Fibroblast of skin of right quadriceps (primary cell): ENCODE results near the gene HMGCLL1.

Source experiments
- DNase-seq: peaks from one replicate; pipeline ENCODE4 v3.0.0-alpha.2; 2013

HMGCLL1 gene

GRCh38 chr6:55578537-55579363 is at the start of gene HMGCLL1:
HMGCLL1 (minus strand) TSS chr6:55579192; CDS start chr6:55579055, 137 bp downstream.
- peak; percentile 8 for DNase-seq

DNA sequence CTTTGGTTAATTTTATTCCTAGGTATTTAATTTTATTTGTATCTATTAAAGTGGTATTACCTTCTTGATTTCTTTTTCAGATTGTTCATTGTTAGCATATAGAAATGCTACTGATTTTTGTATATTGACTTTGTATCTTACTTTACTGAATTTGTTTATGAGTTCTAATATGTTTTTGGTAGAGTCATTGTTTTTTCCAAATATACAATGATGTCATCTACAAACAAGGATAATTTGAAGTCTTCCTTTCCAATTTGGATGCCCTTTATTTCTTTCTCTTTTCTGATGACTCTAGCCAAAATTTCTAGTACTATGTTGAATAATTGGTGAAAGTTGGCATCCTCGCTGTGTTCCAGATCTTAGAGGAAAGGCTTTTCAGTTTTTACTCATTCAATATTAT is 43.0 kb upstream of the HMGCLL1 start:
- no peak for DNase-seq

GRCh38 chr6:55621244-55621643 is 42.3 kb upstream of the HMGCLL1 start:
- no peak for DNase-seq

GRCh38 chr6:55617272-55617671 is 38.3 kb upstream of the HMGCLL1 start:
- peak; percentile 40 for DNase-seq

GRCh38 chr6:55604021-55604420 is 25.0 kb upstream of the HMGCLL1 start:
- DNase-seq: no peak

DNA sequence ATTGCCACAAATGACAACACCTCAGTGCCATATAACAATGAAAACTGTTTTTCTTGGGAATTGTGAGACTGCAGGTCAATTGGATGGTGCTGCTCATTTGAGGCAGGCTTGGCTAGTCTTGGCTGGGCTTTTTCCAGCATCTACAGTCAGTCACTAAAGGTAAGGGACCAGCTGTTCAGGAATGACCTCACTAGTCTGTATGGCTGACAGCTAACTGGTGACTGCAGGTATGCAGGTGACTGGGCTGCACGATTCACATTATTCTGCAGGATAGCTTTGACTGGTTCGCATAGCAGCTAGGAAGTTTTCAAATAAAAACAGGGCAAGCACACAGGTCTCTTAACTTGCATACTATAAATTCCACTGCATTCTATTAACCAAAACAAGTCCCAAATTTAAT is 22.1 kb upstream of the HMGCLL1 start:
- DNase-seq: no peak

DNA sequence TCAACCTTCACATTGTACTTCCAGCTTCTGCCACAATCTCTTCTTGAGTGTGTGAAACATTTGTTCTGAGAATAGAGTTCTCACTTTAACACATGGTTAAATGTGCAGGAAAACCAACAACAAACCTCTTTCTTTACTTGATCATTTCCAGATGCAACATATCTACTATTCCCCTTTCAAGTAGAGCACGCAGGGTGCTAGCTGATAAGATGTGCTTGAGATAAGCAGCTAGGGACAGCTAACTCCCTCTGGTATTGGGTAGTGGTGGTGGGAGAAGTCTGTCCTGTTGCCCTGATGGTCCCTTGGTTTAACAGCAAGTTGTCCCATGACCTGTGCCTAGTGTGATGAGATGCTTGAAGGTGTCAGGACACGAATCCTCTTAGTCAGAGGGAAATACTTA is 15.4 kb upstream of the HMGCLL1 start:
- DNase-seq: no peak

GRCh38 chr6:55584654-55585354 is 5.8 kb upstream of the HMGCLL1 start:
- no peak for DNase-seq

DNA sequence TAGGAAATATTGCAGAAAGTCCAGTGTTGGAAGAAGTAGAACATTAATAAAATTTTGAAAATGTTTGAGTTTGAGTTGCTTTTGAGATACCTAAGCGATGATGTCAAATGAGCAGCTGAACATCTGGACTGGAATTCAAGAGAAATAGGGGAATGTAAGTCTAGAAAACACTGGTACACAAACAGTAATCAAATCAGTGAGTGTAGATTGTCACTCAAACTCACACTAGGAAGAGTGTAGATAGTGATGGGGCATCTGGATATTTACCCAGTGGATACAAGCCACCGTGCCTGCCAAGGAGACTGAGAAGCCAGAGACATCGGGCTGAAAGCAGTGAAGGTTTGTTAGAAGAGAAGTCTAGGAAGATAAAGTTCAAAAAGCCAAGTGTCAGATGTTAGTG is 2.2 kb downstream of the HMGCLL1 start:
- no peak for DNase-seq

DNA sequence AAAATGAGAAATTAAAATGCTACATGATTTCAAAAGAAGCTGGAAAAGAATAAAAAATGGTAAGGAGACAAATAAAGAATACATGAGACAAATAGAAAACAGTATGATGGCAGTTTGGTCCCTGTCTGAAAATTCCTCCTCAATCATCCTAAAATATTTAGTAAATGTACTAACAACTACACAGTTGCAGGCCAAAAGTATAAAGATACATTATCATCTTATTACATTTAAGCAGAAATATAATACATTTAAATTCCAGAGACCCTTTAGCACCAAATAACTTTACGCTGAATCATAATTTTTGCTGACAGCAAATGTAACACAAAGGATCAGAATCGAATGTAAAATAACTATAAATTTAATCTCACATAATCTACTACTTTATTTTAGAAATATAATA is 4.4 kb downstream of the HMGCLL1 start:
- no peak for DNase-seq

DNA sequence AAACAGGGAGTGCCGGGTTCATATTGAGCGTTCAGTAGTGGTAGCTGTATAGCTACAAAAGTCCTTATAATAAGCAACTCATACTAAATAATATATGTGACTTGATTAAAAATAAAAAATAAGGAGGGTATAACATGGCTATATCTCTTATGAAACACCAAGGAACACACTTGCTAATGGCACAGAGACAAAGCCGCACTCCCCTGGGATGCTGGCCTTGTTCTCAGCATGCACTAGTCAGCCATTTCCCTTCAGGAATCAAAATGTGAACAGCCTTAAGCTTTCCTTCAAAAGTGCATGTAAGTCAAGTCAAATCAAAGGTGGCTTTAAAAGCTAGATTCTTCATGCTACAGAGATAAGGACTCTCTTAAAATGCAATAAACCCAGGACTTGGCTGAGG is 9.4 kb downstream of the HMGCLL1 start:
- DNase-seq: no peak

DNA sequence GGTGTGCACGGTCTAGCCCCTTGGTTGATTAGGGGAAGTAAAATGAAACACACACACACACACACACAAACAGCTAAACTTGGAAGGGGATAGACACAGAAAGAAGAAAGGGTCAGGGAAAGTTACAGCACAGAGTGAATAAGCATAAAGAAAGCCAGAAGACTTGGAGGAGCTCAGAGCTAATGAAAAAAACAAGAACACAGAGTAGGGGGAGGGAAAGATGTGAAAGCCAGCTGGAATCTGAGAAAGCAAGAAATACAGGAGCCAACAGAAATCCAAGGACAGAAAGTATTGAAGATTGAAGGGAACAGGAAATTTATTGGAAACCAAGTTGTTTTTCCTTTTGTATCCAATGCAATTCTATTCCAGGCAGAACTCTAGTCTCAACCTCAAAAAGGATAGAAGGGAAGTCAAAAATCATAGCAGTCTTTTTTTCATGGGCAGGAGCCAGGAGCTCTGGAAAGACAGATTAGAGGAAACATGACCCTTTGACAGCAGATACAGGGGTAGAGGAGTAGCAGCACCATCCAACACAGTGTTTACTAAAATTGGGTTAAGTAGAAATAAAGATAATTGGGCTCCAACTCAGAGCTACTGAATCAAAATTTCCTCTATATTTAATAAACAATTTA is 10.1 kb downstream of the HMGCLL1 start:
- DNase-seq: no peak

DNA sequence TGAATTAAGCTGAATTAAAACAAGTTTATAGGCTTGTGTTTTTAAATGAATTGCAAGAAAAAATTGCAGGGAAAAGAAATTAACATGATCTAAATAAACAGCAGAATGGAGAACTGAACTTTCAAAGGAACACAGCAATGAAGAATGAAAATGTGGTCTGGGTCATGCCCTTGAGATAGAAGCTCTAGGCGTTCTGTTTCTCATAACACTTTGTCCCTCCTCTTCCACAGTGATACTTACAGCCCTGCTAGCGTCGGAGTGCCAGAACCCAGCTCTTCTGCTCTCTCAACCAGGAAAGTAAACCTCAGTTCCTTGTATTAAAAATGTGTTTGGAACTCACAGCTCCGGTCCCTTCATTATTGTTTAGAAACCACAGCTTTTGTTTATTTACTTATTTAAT is 11.4 kb downstream of the HMGCLL1 start:
- DNase-seq: no peak

DNA sequence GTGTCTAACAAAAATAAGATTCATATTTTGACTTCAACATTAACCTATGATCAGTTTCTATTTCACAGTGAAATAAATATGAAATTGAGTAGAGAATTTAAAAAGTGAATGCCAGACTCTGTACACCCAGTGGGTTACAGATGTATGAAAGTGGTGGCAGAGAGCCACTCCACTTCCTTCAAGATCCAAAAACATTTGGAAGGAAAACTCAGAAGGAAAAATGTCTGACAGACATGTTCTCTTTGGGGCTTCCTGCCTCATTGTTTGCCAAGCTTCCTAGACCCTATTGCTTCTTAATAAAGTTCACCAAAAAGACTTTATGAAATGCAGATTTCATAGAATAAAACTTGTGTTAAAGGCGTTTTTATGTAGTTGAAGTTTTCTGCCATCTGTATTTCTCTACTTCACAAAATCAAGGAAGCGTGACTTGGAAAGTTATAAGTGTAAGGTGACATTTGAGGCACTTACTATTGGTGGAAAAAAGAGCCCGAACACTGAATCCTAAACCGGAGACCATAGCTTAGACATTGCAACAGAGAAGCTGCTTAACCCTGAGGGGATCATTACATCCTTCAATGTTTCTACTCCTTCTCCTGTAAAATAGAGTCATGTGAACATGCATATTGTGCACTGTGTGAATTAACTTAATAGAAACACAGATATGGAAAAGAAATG is 12.8 kb downstream of the HMGCLL1 start:
- DNase-seq: no peak

- DNase-seq: no peak
Measured at GRCh38 chr6:55562318-55562717, 16.7 kb downstream of the HMGCLL1 start.

- no peak for DNase-seq
Measured at GRCh38 chr6:55560290-55560885, 18.6 kb downstream of the HMGCLL1 start.

GRCh38 chr6:55557146-55557545 is 21.8 kb downstream of the HMGCLL1 start:
- DNase-seq: no peak

- no peak for DNase-seq
Measured at GRCh38 chr6:55545791-55546190, 33.2 kb downstream of the HMGCLL1 start.

GRCh38 chr6:55543633-55544309 is 35.2 kb downstream of the HMGCLL1 start:
- no peak for DNase-seq

DNA sequence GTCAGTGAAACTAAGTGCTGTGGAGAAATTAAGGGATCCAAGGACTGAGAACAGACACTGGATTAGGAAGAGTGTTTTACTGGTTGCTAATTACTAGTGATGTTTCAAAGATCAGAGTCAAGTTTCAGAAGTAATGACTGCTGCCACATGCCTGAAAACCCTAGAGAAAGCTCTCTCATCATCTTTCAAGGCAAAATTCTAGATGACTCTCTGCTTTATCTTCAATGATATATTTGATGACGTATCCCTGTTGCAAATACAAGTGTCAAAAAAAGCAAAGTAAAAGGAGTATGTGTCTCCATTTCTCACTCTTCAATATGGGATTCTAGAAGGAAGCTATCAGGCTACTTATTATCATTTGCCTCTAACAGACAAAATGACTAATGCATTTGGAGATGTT is 38.0 kb downstream of the HMGCLL1 start:
- DNase-seq: no peak

- DNase-seq: no peak
Measured at GRCh38 chr6:55536391-55536956, 42.5 kb downstream of the HMGCLL1 start.

- DNase-seq: no peak
Measured at GRCh38 chr6:55531496-55531895, 47.5 kb downstream of the HMGCLL1 start.
